HEK293 (cell line): Measurements from ENCODE around the gene PTPRA.

Experiments
- GLI4 ChIP-seq: fragments of 450-650 bp; formaldehyde crosslinking; IDR thresholded peaks from 2 replicates; pipeline ENCODE4 v1.5.1; 2016; ENCODE audit warnings: missing biosample characterization, missing genetic modification characterization
- KLF16 ChIP-seq: fragments of 450-650 bp; formaldehyde crosslinking; IDR thresholded peaks from 2 replicates; pipeline ENCODE4 v1.5.1; 2017; ENCODE audit warnings: missing biosample characterization, missing genetic modification characterization
- RBAK ChIP-seq: fragments of 450-650 bp; formaldehyde crosslinking; IDR thresholded peaks from 2 replicates; pipeline ENCODE4 v1.5.1; 2016; ENCODE audit warnings: missing biosample characterization, missing genetic modification characterization
- ZBTB20 ChIP-seq: fragments of 450-650 bp; formaldehyde crosslinking; IDR thresholded peaks from 2 replicates; pipeline ENCODE4 v1.5.1; 2016; ENCODE audit warnings: missing biosample characterization, missing genetic modification characterization
- ZNF114 ChIP-seq: fragments of 450-650 bp; formaldehyde crosslinking; IDR thresholded peaks from 2 replicates; pipeline ENCODE4 v1.5.0; 2017; ENCODE audit warnings: missing biosample characterization, missing genetic modification characterization
- ZNF146 ChIP-seq: fragments of 450-650 bp; formaldehyde crosslinking; IDR thresholded peaks from 2 replicates; pipeline ENCODE4 v1.5.1; 2016; ENCODE audit warnings: missing biosample characterization, missing genetic modification characterization
- ZNF184 ChIP-seq: fragments of 450-650 bp; IDR thresholded peaks from 2 replicates; pipeline ENCODE4 v1.5.1; 2018; ENCODE audit warnings: missing biosample characterization, mild to moderate bottlenecking, missing genetic modification characterization
- ZNF202 ChIP-seq: fragments of 450-650 bp; formaldehyde crosslinking; IDR thresholded peaks from 2 replicates; pipeline ENCODE4 v1.5.1; 2016; ENCODE audit warnings: missing biosample characterization, missing genetic modification characterization, borderline replicate concordance
- ZNF214 ChIP-seq: fragments of 450-650 bp; formaldehyde crosslinking; IDR thresholded peaks from 2 replicates; pipeline ENCODE4 v1.5.1; 2017; ENCODE audit warnings: missing biosample characterization, mild to moderate bottlenecking, missing genetic modification characterization, borderline replicate concordance
- ZNF239 ChIP-seq: fragments of 450-650 bp; formaldehyde crosslinking; IDR thresholded peaks from 2 replicates; pipeline ENCODE4 v1.5.1; 2016; ENCODE audit warnings: missing biosample characterization, missing genetic modification characterization
- ZNF266 ChIP-seq: fragments of 450-650 bp; formaldehyde crosslinking; IDR thresholded peaks from 2 replicates; pipeline ENCODE4 v1.5.1; 2016; ENCODE audit warnings: missing biosample characterization, missing genetic modification characterization, low read depth
- ZNF274 ChIP-seq, 2 experiments: fragments of 200-500 bp in 1 of 2; fragments of 450-650 bp in 1 of 2; sonication (Bioruptor generic) in 1 of 2; formaldehyde crosslinking in 1 of 2; IDR thresholded peaks; 2 replicates each; pipeline versions ENCODE4 v1.5.1 to v1.6.1; 2014 to 2016; ENCODE audit warnings: borderline replicate concordance in 1 of 2, inconsistent platforms in 1 of 2, low read length in 1 of 2, missing biosample characterization in 1 of 2, missing genetic modification characterization in 1 of 2
- ZNF366 ChIP-seq: fragments of 450-650 bp; formaldehyde crosslinking; conservative IDR thresholded peaks from 2 replicates; pipeline ENCODE4 v1.5.1; 2016; ENCODE audit warnings: missing biosample characterization, missing genetic modification characterization
- ZNF426 ChIP-seq: fragments of 450-650 bp; formaldehyde crosslinking; IDR thresholded peaks from 2 replicates; pipeline ENCODE4 v1.5.1; 2017; ENCODE audit warnings: missing biosample characterization, missing genetic modification characterization, mild to moderate bottlenecking, inconsistent platforms, moderate library complexity
- ZNF433 ChIP-seq: fragments of 450-650 bp; formaldehyde crosslinking; IDR thresholded peaks from 2 replicates; pipeline ENCODE4 v1.5.1; 2016; ENCODE audit warnings: missing biosample characterization, missing genetic modification characterization, low read depth
- ZNF48 ChIP-seq: fragments of 450-650 bp; formaldehyde crosslinking; IDR thresholded peaks from 2 replicates; pipeline ENCODE4 v1.5.1; 2016; ENCODE audit warnings: missing biosample characterization, missing genetic modification characterization
- ZNF621 ChIP-seq: fragments of 450-650 bp; formaldehyde crosslinking; IDR thresholded peaks from 2 replicates; pipeline ENCODE4 v1.5.1; 2017; ENCODE audit warnings: missing biosample characterization, missing genetic modification characterization
- ZNF792 ChIP-seq: fragments of 450-650 bp; formaldehyde crosslinking; IDR thresholded peaks from 2 replicates; pipeline ENCODE4 v1.5.1; 2016; ENCODE audit warnings: missing biosample characterization, missing genetic modification characterization
- ZNF837 ChIP-seq: fragments of 450-650 bp; formaldehyde crosslinking; IDR thresholded peaks from 2 replicates; pipeline ENCODE4 v1.5.1; 2016; ENCODE audit warnings: missing biosample characterization, missing genetic modification characterization
- ZSCAN16 ChIP-seq: fragments of 450-650 bp; formaldehyde crosslinking; IDR thresholded peaks from 2 replicates; pipeline ENCODE4 v1.5.1; 2016; ENCODE audit warnings: missing biosample characterization, missing genetic modification characterization
- TF ChIP-seq, protein P1 (sequence below): fragments of 450-650 bp; formaldehyde crosslinking; IDR thresholded peaks from 2 replicates; pipeline ENCODE4 v1.5.1; 2016; ENCODE audit warnings: missing biosample characterization, missing genetic modification characterization
- TF ChIP-seq, protein P2 (sequence below): fragments of 450-650 bp; formaldehyde crosslinking; IDR thresholded peaks from 2 replicates; pipeline ENCODE4 v1.5.1; 2016; ENCODE audit warnings: missing biosample characterization, missing genetic modification characterization
- TF ChIP-seq, protein P3 (sequence below): fragments of 450-650 bp; formaldehyde crosslinking; IDR thresholded peaks from 2 replicates; pipeline ENCODE4 v1.5.1; 2017; ENCODE audit warnings: missing biosample characterization, mild to moderate bottlenecking, missing genetic modification characterization, moderate library complexity
- TF ChIP-seq, protein P4 (sequence below): fragments of 450-650 bp; IDR thresholded peaks from 2 replicates; pipeline ENCODE4 v1.5.1; 2018; ENCODE audit warnings: missing biosample characterization, mild to moderate bottlenecking, missing genetic modification characterization
- TF ChIP-seq, protein P5 (sequence below): fragments of 450-650 bp; formaldehyde crosslinking; IDR thresholded peaks from 2 replicates; pipeline ENCODE4 v1.5.0; 2017; ENCODE audit warnings: missing biosample characterization, missing genetic modification characterization, borderline replicate concordance
- TF ChIP-seq, protein P6 (sequence below): fragments of 450-650 bp; formaldehyde crosslinking; IDR thresholded peaks from 2 replicates; pipeline ENCODE4; 2016; ENCODE audit warnings: missing biosample characterization, missing genetic modification characterization
- TF ChIP-seq, protein P7 (sequence below): fragments of 450-650 bp; formaldehyde crosslinking; IDR thresholded peaks from 2 replicates; pipeline ENCODE4 v1.5.1; 2017; ENCODE audit warnings: missing biosample characterization, missing genetic modification characterization

PTPRA gene

DNA sequence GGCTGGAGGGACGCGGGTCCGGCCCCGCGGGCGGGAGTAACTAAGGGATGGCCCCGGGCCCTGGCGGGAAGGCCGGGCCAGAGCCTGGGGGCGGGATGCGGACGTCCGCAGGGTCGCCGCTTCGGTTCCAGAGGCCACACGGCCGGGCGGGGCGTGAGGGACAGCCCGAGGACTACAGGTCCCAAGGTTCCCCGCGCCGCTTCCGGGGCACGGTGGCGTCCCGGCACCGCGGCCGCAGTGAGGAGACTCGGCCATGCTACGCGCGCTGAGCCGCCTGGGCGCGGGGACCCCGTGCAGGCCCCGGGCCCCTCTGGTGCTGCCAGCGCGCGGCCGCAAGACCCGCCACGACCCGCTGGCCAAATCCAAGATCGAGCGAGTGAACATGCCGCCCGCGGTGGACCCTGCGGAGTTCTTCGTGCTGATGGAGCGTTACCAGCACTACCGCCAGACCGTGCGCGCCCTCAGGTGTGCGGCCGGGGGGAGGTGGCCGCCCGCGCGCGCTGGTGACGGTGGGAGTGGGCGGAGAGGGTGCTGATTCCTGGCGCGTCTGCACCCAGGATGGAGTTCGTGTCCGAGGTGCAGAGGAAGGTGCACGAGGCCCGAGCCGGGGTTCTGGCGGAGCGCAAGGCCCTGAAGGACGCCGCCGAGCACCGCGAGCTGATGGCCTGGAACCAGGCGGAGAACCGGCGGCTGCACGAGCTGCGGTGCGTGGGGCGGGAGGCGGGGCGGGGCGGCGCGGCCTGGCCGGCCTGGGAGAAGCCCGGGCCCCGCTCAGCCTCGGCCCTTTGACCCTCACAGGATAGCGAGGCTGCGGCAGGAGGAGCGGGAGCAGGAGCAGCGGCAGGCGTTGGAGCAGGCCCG lies 172.8 kb downstream of the PTPRA start, which contains the start of gene MRPS26 (continued):
- TF ChIP-seq, protein P1, sequence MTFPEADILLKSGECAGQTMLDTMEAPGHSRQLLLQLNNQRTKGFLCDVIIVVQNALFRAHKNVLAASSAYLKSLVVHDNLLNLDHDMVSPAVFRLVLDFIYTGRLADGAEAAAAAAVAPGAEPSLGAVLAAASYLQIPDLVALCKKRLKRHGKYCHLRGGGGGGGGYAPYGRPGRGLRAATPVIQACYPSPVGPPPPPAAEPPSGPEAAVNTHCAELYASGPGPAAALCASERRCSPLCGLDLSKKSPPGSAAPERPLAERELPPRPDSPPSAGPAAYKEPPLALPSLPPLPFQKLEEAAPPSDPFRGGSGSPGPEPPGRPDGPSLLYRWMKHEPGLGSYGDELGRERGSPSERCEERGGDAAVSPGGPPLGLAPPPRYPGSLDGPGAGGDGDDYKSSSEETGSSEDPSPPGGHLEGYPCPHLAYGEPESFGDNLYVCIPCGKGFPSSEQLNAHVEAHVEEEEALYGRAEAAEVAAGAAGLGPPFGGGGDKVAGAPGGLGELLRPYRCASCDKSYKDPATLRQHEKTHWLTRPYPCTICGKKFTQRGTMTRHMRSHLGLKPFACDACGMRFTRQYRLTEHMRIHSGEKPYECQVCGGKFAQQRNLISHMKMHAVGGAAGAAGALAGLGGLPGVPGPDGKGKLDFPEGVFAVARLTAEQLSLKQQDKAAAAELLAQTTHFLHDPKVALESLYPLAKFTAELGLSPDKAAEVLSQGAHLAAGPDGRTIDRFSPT: no peak; the same call in 1 of the 2 replicates
- TF ChIP-seq ZNF48 (no peak), ZNF433 (tag by site-specific recombination) (no peak), ZNF274 (IDR thresholded peaks at IDR 0.05; ENCODE audit: low read length) (no peak), ZNF274 (tag by site-specific recombination; IDR thresholded peaks at IDR 0.05; ENCODE audit: borderline replicate concordance) (no peak), KLF16 (tag by site-specific recombination) (peak; percentile 65), ZNF621 (no peak), RBAK (tag by site-specific recombination) (no peak), ZSCAN16 (tag by site-specific recombination) (no peak; the same call in 1 of the 2 replicates), ZNF266 (no peak), ZNF146 (tag by site-specific recombination) (no peak; the same call in 1 of the 2 replicates), ZNF239 (no peak), ZNF214 (tag by site-specific recombination) (no peak), ZNF114 (tag by site-specific recombination) (no peak), ZNF837 (tag by site-specific recombination) (no peak), GLI4 (tag by site-specific recombination) (0 out of 2 replicates have a peak, but pooled peaks have one; percentile 39), ZNF366 (tag by site-specific recombination) (peak; percentile 72; the same call in 1 of the 2 replicates), ZNF184 (tag by site-specific recombination) (no peak), ZBTB20 (peak; percentile 97), ZNF202 (tag by site-specific recombination) (no peak), ZNF792 (tag by site-specific recombination) (no peak), ZNF426 (tag by site-specific recombination) (no peak)
- TF ChIP-seq, protein P2, sequence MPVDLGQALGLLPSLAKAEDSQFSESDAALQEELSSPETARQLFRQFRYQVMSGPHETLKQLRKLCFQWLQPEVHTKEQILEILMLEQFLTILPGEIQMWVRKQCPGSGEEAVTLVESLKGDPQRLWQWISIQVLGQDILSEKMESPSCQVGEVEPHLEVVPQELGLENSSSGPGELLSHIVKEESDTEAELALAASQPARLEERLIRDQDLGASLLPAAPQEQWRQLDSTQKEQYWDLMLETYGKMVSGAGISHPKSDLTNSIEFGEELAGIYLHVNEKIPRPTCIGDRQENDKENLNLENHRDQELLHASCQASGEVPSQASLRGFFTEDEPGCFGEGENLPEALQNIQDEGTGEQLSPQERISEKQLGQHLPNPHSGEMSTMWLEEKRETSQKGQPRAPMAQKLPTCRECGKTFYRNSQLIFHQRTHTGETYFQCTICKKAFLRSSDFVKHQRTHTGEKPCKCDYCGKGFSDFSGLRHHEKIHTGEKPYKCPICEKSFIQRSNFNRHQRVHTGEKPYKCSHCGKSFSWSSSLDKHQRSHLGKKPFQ: no peak
- TF ChIP-seq, protein P3, sequence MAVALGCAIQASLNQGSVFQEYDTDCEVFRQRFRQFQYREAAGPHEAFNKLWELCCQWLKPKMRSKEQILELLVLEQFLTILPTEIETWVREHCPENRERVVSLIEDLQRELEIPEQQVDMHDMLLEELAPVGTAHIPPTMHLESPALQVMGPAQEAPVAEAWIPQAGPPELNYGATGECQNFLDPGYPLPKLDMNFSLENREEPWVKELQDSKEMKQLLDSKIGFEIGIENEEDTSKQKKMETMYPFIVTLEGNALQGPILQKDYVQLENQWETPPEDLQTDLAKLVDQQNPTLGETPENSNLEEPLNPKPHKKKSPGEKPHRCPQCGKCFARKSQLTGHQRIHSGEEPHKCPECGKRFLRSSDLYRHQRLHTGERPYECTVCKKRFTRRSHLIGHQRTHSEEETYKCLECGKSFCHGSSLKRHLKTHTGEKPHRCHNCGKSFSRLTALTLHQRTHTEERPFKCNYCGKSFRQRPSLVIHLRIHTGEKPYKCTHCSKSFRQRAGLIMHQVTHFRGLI: no peak
- TF ChIP-seq, protein P4, sequence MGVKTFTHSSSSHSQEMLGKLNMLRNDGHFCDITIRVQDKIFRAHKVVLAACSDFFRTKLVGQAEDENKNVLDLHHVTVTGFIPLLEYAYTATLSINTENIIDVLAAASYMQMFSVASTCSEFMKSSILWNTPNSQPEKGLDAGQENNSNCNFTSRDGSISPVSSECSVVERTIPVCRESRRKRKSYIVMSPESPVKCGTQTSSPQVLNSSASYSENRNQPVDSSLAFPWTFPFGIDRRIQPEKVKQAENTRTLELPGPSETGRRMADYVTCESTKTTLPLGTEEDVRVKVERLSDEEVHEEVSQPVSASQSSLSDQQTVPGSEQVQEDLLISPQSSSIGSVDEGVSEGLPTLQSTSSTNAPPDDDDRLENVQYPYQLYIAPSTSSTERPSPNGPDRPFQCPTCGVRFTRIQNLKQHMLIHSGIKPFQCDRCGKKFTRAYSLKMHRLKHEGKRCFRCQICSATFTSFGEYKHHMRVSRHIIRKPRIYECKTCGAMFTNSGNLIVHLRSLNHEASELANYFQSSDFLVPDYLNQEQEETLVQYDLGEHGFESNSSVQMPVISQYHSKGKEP: no peak
- TF ChIP-seq, protein P5, sequence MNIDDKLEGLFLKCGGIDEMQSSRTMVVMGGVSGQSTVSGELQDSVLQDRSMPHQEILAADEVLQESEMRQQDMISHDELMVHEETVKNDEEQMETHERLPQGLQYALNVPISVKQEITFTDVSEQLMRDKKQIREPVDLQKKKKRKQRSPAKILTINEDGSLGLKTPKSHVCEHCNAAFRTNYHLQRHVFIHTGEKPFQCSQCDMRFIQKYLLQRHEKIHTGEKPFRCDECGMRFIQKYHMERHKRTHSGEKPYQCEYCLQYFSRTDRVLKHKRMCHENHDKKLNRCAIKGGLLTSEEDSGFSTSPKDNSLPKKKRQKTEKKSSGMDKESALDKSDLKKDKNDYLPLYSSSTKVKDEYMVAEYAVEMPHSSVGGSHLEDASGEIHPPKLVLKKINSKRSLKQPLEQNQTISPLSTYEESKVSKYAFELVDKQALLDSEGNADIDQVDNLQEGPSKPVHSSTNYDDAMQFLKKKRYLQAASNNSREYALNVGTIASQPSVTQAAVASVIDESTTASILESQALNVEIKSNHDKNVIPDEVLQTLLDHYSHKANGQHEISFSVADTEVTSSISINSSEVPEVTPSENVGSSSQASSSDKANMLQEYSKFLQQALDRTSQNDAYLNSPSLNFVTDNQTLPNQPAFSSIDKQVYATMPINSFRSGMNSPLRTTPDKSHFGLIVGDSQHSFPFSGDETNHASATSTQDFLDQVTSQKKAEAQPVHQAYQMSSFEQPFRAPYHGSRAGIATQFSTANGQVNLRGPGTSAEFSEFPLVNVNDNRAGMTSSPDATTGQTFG (tag by site-specific recombination): no peak
- TF ChIP-seq, protein P6, sequence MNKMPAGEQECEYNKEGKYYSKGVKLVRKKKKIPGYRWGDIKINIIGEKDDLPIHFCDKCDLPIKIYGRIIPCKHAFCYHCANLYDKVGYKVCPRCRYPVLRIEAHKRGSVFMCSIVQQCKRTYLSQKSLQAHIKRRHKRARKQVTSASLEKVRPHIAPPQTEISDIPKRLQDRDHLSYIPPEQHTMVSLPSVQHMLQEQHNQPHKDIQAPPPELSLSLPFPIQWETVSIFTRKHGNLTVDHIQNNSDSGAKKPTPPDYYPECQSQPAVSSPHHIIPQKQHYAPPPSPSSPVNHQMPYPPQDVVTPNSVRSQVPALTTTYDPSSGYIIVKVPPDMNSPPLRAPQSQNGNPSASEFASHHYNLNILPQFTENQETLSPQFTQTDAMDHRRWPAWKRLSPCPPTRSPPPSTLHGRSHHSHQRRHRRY (tag by site-specific recombination): 0 out of 2 replicates have a peak, but pooled peaks have one; percentile 39
- TF ChIP-seq, protein P7, sequence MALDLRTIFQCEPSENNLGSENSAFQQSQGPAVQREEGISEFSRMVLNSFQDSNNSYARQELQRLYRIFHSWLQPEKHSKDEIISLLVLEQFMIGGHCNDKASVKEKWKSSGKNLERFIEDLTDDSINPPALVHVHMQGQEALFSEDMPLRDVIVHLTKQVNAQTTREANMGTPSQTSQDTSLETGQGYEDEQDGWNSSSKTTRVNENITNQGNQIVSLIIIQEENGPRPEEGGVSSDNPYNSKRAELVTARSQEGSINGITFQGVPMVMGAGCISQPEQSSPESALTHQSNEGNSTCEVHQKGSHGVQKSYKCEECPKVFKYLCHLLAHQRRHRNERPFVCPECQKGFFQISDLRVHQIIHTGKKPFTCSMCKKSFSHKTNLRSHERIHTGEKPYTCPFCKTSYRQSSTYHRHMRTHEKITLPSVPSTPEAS: no peak
